Peyer's patch (tissue), 4 donors: ENCODE results near the gene FBXW9.

Experiments
- POLR2A ChIP-seq, 2 donors: fragments of 450-650 bp; IDR thresholded peaks; one replicate each; pipeline ENCODE4 v1.5.1; 2017; ENCODE audit warnings: antibody characterized with exemption in 2 of 2, mild to moderate bottlenecking in 2 of 2, moderate library complexity in 2 of 2
- TF ChIP-seq, protein P1 (sequence below), 6 experiments: fragments of 450-650 bp in 4 of 6; fragments of 200-600 bp in 2 of 6; sonication (generic) in 1 of 6; IDR thresholded peaks; one replicate each; pipeline ENCODE4 v1.5.1; 2017 to 2019; ENCODE audit warnings: antibody characterized with exemption in 6 of 6, mild to moderate bottlenecking in 3 of 6, moderate library complexity in 1 of 6

DNA sequence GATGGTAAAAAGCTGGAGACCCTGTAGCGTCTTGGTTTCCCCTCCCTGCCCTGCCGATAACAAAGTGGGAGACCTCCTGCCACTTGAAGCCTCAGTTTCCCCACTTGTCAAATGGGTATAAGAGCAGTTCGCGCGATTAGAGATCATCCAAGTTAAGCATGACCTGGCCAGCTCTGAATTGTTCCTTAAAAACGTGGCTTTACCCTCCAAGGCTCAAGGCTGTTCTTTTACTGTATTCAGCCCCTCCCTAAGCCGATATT is 26.9 kb upstream of the FBXW9 start:
- TF ChIP-seq, protein P1, sequence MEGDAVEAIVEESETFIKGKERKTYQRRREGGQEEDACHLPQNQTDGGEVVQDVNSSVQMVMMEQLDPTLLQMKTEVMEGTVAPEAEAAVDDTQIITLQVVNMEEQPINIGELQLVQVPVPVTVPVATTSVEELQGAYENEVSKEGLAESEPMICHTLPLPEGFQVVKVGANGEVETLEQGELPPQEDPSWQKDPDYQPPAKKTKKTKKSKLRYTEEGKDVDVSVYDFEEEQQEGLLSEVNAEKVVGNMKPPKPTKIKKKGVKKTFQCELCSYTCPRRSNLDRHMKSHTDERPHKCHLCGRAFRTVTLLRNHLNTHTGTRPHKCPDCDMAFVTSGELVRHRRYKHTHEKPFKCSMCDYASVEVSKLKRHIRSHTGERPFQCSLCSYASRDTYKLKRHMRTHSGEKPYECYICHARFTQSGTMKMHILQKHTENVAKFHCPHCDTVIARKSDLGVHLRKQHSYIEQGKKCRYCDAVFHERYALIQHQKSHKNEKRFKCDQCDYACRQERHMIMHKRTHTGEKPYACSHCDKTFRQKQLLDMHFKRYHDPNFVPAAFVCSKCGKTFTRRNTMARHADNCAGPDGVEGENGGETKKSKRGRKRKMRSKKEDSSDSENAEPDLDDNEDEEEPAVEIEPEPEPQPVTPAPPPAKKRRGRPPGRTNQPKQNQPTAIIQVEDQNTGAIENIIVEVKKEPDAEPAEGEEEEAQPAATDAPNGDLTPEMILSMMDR (IDR thresholded peaks at IDR 0.05), result no peak
- TF ChIP-seq POLR2A (IDR thresholded peaks at IDR 0.05), result no peak
